Measurements from ENCODE around the gene KRT76.

The KRT76 gene

GRCh38 chr12:52778833-52779232 is 1.7 kb upstream of the KRT76 start:
- no peak for TF ChIP-seq ZBTB7A (IDR thresholded peaks at IDR 0.05; ENCODE audit: low read depth)
- TF ChIP-seq REST (IDR thresholded peaks at IDR 0.05; ENCODE audit: low read depth): no peak
- TF ChIP-seq CEBPB (IDR thresholded peaks at IDR 0.05): no peak
- TF ChIP-seq TAF1 (IDR thresholded peaks at IDR 0.05; ENCODE audit: low read depth): no peak
- no peak for TF ChIP-seq TCF12 (IDR thresholded peaks at IDR 0.05; ENCODE audit: low read depth)
- TF ChIP-seq EGR1 (IDR thresholded peaks at IDR 0.05): no peak
- no peak for TF ChIP-seq TEAD4 (IDR thresholded peaks at IDR 0.05)
- no peak for TF ChIP-seq RAD21 (IDR thresholded peaks at IDR 0.05; ENCODE audit: low read depth)
- no peak for TF ChIP-seq MAX (IDR thresholded peaks at IDR 0.05)
- TF ChIP-seq YY1 (IDR thresholded peaks at IDR 0.05; ENCODE audit: low read depth): no peak
- no peak for TF ChIP-seq EP300 (IDR thresholded peaks at IDR 0.05; ENCODE audit: borderline replicate concordance)
- TF ChIP-seq USF1 (IDR thresholded peaks at IDR 0.05): no peak
- TF ChIP-seq FOXM1 (IDR thresholded peaks at IDR 0.05; ENCODE audit: borderline replicate concordance, low read depth): no peak
- no peak for TF ChIP-seq NFIC (IDR thresholded peaks at IDR 0.05)
- TF ChIP-seq CREB1 (IDR thresholded peaks at IDR 0.05; ENCODE audit: low read depth): no peak

GRCh38 chr12:52777566-52777965 is 421 bp upstream of the KRT76 start:
- TF ChIP-seq TEAD4 (IDR thresholded peaks at IDR 0.05) (no peak), USF1 (IDR thresholded peaks at IDR 0.05) (no peak), YY1 (IDR thresholded peaks at IDR 0.05; ENCODE audit: low read depth) (no peak), FOXM1 (IDR thresholded peaks at IDR 0.05; ENCODE audit: borderline replicate concordance, low read depth) (no peak)

GRCh38 chr12:52776435-52776834 is 710 bp downstream of the KRT76 start:
- TF ChIP-seq MAX (IDR thresholded peaks at IDR 0.05): no peak
- TF ChIP-seq RAD21 (IDR thresholded peaks at IDR 0.05; ENCODE audit: low read depth): no peak
- TF ChIP-seq TCF12 (IDR thresholded peaks at IDR 0.05; ENCODE audit: low read depth): no peak
- TF ChIP-seq EGR1 (IDR thresholded peaks at IDR 0.05): no peak
- no peak for TF ChIP-seq ZBTB7A (IDR thresholded peaks at IDR 0.05; ENCODE audit: low read depth)
- TF ChIP-seq TEAD4 (IDR thresholded peaks at IDR 0.05): no peak
- no peak for TF ChIP-seq FOXM1 (IDR thresholded peaks at IDR 0.05; ENCODE audit: borderline replicate concordance, low read depth)
- TF ChIP-seq NFIC (IDR thresholded peaks at IDR 0.05): no peak
- TF ChIP-seq CREB1 (IDR thresholded peaks at IDR 0.05; ENCODE audit: low read depth): no peak
- no peak for TF ChIP-seq USF1 (IDR thresholded peaks at IDR 0.05)
- TF ChIP-seq REST (IDR thresholded peaks at IDR 0.05; ENCODE audit: low read depth): no peak
- no peak for TF ChIP-seq TAF1 (IDR thresholded peaks at IDR 0.05; ENCODE audit: low read depth)
- TF ChIP-seq CEBPB (IDR thresholded peaks at IDR 0.05): no peak
- TF ChIP-seq YY1 (IDR thresholded peaks at IDR 0.05; ENCODE audit: low read depth): no peak
- TF ChIP-seq EP300 (IDR thresholded peaks at IDR 0.05; ENCODE audit: borderline replicate concordance): no peak

- TF ChIP-seq YY1 (IDR thresholded peaks at IDR 0.05; ENCODE audit: low read depth) (peak; percentile 31; the same call in 1 of the 2 replicates), ZBTB7A (IDR thresholded peaks at IDR 0.05; ENCODE audit: low read depth) (peak; percentile 65; the same call in 1 of the 2 replicates), CREB1 (IDR thresholded peaks at IDR 0.05; ENCODE audit: low read depth) (no peak), MAX (IDR thresholded peaks at IDR 0.05) (no peak), CEBPB (IDR thresholded peaks at IDR 0.05) (no peak), RAD21 (IDR thresholded peaks at IDR 0.05; ENCODE audit: low read depth) (no peak; the same call in 1 of the 2 replicates), TCF12 (IDR thresholded peaks at IDR 0.05; ENCODE audit: low read depth) (peak; percentile 83), REST (IDR thresholded peaks at IDR 0.05; ENCODE audit: low read depth) (0 out of 2 replicates have a peak, but pooled peaks have one; percentile 12), EP300 (IDR thresholded peaks at IDR 0.05; ENCODE audit: borderline replicate concordance) (peak; percentile 76; the same call in 1 of the 2 replicates), USF1 (IDR thresholded peaks at IDR 0.05) (no peak), NFIC (IDR thresholded peaks at IDR 0.05) (peak; percentile 92), FOXM1 (IDR thresholded peaks at IDR 0.05; ENCODE audit: borderline replicate concordance, low read depth) (0 out of 2 replicates have a peak, but pooled peaks have one; percentile 31), TEAD4 (IDR thresholded peaks at IDR 0.05) (peak; percentile 85)
These were observed 2.4 kb downstream of the KRT76 start for GRCh38 chr12:52774629-52775250.
